ENCODE data around the gene PLAAT1. TPM values are rescaled to one million over a fixed set of nuclear protein-coding genes. Genes with fewer than 3 reads are reported as not detected.

PLAAT1 gene
- total RNA-seq, 4 donors from 2014 or later: 5.9 to 15.0 (median 10.6) TPM

GRCh38 chr3:193248848-193249468 lies 7.9 kb downstream of the PLAAT1 start:
- no peaks in the 10 kb centered on the region for H3K36me3 ChIP-seq
- WGBS, 2 donors: 49 to 76% methylated on average over 2 of the region's 2 CpGs
- H3K9me3 ChIP-seq: no peaks in the 10 kb centered on the region
- intact Hi-C loops (cut with DNase I): no loop called here
- DNase-seq: no peak
- H3K27ac ChIP-seq: no peak overlapping the region
- no peak for TF ChIP-seq CTCF (IDR thresholded peaks at IDR 0.05)
- TF ChIP-seq POLR2A (IDR thresholded peaks at IDR 0.05): no peak
- no peaks in the 10 kb centered on the region for H3K27me3 ChIP-seq
- H3K4me3 ChIP-seq (replicated peaks in 1 of 3): no peak overlapping the region
- H3K4me1 ChIP-seq: no peaks in the 10 kb centered on the region

- Histone ChIP-seq H3K27me3 (no peaks in the 10 kb centered on the region), H3K4me1 (no peaks in the 10 kb centered on the region), H3K36me3 (no peaks in the 10 kb centered on the region), H3K9me3 (no peaks in the 10 kb centered on the region), H3K27ac (no peak overlapping the region), H3K4me3 (replicated peaks in 1 of 3) (no peak overlapping the region)
- intact Hi-C loops (cut with DNase I): no loop called here
- TF ChIP-seq POLR2A (IDR thresholded peaks at IDR 0.05): no peak
- no peak for TF ChIP-seq CTCF (IDR thresholded peaks at IDR 0.05)
- DNase-seq: no peak
- WGBS, 2 donors: 85 to 90% methylated on average over 4 of the region's 4 CpGs
Observed at GRCh38 chr3:193250492-193250891, 9.5 kb downstream of the PLAAT1 start.

GRCh38 chr3:193253986-193254660 lies 13.1 kb downstream of the PLAAT1 start:
- intact Hi-C loops (cut with DNase I): no loop called here
- no peak for TF ChIP-seq CTCF (IDR thresholded peaks at IDR 0.05)
- TF ChIP-seq POLR2A (IDR thresholded peaks at IDR 0.05): no peak
- WGBS, 2 donors: 74 to 77% methylated on average over 3 of the region's 3 CpGs
- Histone ChIP-seq H3K36me3 (no peaks in the 10 kb centered on the region), H3K9me3 (no peaks in the 10 kb centered on the region), H3K27ac (no peak overlapping the region), H3K4me3 (replicated peaks in 1 of 3) (no peak overlapping the region), H3K4me1 (no peaks in the 10 kb centered on the region), H3K27me3 (no peaks in the 10 kb centered on the region)
- no peak for DNase-seq

- WGBS, 2 donors: 88 to 92% methylated on average over 1 of the region's 1 CpG
- DNase-seq: no peak
Observed at GRCh38 chr3:193261970-193262369, 20.9 kb downstream of the PLAAT1 start.

More at GRCh38 chr3:193261970-193262369, 20.9 kb downstream of the PLAAT1 start:
- TF ChIP-seq CTCF (IDR thresholded peaks at IDR 0.05): no peak
- TF ChIP-seq POLR2A (IDR thresholded peaks at IDR 0.05): no peak
- Histone ChIP-seq H3K9me3 (no peaks in the 10 kb centered on the region), H3K27me3 (no peaks in the 10 kb centered on the region), H3K27ac (no peak overlapping the region), H3K4me1 (no peaks in the 10 kb centered on the region), H3K4me3 (replicated peaks in 1 of 3) (no peak overlapping the region), H3K36me3 (no peaks in the 10 kb centered on the region)
- intact Hi-C loops (cut with DNase I): no loop called here

All from thyroid gland (tissue), 4 donors.